Measurements from ENCODE around the gene ZIC5.
"Not testable (repeated sequence)": the region's sequence is repeated elsewhere in the genome, so short reads cannot be mapped to it uniquely, and the experiment has no call there.

ZIC5 gene

DNA sequence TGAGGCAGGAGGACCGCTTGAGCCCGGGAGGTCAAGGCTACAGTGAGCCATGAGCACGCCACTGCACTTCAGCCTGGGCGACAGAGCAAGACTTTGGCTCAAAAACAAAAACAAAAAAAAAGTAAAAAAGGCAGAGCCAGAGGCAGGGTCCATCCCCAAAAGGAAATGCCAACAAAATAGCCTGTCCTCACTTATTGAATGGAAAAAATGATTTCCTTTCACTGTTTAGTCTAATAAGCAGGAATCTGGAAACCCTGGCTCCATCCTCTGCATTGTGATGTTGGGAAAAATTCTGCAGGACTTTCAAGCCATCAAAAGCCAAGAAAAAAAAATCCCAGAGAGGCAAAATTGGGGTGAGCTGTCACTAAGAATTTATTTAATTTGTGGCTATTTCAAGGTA, 23.2 kb downstream of the ZIC5 start:
- no peak overlapping the region for H3K4me3 ChIP-seq (ENCODE audit: control insufficient read depth, low read depth, low read length)
- no peak for DNase-seq (ENCODE audit: low read depth)
- TF ChIP-seq, protein P1, sequence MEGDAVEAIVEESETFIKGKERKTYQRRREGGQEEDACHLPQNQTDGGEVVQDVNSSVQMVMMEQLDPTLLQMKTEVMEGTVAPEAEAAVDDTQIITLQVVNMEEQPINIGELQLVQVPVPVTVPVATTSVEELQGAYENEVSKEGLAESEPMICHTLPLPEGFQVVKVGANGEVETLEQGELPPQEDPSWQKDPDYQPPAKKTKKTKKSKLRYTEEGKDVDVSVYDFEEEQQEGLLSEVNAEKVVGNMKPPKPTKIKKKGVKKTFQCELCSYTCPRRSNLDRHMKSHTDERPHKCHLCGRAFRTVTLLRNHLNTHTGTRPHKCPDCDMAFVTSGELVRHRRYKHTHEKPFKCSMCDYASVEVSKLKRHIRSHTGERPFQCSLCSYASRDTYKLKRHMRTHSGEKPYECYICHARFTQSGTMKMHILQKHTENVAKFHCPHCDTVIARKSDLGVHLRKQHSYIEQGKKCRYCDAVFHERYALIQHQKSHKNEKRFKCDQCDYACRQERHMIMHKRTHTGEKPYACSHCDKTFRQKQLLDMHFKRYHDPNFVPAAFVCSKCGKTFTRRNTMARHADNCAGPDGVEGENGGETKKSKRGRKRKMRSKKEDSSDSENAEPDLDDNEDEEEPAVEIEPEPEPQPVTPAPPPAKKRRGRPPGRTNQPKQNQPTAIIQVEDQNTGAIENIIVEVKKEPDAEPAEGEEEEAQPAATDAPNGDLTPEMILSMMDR (IDR thresholded peaks at IDR 0.05; ENCODE audit: control insufficient read depth, insufficient read depth, low read depth, low read length, missing control alignments): no peak

DNA sequence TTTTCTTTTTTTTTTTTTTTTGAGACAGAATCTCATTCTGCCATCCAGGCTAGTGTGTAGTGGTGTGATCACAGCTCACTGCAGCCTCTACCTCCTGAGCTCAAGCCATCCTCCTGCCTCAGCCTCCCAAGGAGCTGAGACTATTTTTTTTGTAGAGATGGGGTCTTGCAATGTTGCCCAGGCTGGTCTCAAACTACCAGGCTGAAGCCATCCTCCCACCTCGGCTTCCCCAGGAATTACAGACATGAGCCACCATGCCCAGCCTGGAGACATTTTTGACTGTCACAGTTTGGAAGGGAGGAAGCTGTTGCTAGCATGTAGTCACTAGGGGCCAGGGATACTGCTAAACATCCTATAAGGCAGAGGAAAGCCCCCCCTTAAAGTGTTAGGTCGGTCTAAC, 23.9 kb downstream of the ZIC5 start:
- DNase-seq (ENCODE audit: low read depth): no peak
- H3K4me3 ChIP-seq (ENCODE audit: control insufficient read depth, low read depth, low read length): no peak overlapping the region
- TF ChIP-seq, protein P1 (IDR thresholded peaks at IDR 0.05; ENCODE audit: control insufficient read depth, insufficient read depth, low read depth, low read length, missing control alignments): no peak

DNA sequence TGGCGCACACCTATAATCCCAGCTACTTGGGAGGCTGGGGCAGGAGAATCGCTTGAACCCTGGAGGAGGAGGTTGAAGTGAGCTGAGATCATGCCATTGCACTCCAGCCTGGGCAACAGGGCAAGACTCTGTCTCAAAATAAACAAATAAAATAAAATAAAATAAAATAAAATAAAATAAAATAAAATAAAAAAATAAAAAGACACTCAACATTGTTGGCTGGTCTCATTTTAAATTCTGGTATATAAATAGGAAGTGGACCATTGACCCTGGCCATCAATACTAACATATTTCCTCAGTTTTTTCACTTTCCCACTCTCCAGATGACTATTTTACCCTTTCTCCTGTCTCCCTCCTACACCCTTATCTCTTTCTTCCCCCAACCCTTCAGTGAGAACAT, 26.1 kb downstream of the ZIC5 start:
- not testable (repeated sequence) for DNase-seq (ENCODE audit: low read depth); H3K4me3 ChIP-seq (ENCODE audit: control insufficient read depth, low read depth, low read length)

DNA sequence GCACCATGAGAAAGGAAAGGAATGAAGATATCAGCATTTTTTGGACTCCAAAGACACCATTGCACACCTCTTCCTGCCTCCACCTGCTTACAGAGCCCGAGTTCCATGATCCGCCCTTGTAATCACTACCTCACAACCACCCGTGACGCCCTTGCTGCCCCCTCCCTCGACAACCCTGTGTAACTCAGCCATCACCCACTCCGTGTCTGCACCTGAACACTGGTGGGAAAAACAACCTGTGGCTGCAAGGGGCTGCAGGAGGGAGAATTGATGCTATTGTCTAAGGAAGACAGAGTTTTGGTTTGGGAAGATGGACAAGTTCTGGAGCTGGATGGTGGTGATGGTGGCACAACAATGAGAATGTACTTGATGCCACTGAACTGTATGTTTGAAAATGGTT, 27.0 kb downstream of the ZIC5 start:
- TF ChIP-seq, protein P1 (IDR thresholded peaks at IDR 0.05; ENCODE audit: control insufficient read depth, insufficient read depth, low read depth, low read length, missing control alignments): no peak
- DNase-seq (ENCODE audit: low read depth): no peak
- no peak overlapping the region for H3K4me3 ChIP-seq (ENCODE audit: control insufficient read depth, low read depth, low read length)

DNA sequence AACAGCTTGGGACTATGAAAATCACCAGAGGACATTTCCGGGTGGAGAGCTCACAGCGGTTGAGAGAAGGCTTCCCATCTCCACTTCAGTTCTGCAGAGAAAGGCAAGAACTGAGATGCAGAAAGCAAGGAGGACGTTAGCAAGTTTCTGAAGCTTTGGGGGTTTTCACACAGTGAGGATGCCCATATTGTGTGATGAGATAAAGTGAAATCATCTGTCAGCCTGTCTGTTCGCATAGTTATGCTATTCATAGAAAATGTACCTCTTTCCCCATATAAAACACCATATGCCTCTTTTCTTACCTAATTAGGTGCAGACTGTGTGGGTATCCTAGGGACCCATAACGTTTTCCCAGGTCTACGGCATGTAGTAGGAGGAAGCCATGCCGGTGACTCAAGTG, 27.5 kb downstream of the ZIC5 start:
- no peak for DNase-seq (ENCODE audit: low read depth)
- TF ChIP-seq, protein P1 (IDR thresholded peaks at IDR 0.05; ENCODE audit: control insufficient read depth, insufficient read depth, low read depth, low read length, missing control alignments): no peak
- no peak overlapping the region for H3K4me3 ChIP-seq (ENCODE audit: control insufficient read depth, low read depth, low read length)

DNA sequence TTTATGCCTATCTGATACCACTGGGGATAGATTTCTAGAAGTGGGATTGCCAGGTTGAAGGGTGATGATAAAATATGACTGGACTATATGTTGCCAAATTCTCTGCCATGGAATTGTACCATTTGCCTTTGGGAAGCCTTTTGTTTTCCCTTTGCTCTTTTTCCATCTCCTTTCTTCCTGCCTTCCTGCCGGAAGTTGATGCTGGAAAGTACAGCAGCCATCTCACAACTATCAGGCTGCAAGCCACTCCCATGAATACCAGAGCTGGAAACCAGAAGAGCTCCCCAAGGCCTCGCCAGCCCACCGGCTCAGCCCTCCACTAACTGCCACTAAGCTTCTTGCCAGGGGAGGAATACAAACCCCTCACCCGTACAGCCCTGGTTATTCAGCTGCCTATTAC, 29.7 kb downstream of the ZIC5 start:
- TF ChIP-seq, protein P1 (IDR thresholded peaks at IDR 0.05; ENCODE audit: control insufficient read depth, insufficient read depth, low read depth, low read length, missing control alignments): no peak
- no peak for DNase-seq (ENCODE audit: low read depth)
- H3K4me3 ChIP-seq (ENCODE audit: control insufficient read depth, low read depth, low read length): no peak overlapping the region

DNA sequence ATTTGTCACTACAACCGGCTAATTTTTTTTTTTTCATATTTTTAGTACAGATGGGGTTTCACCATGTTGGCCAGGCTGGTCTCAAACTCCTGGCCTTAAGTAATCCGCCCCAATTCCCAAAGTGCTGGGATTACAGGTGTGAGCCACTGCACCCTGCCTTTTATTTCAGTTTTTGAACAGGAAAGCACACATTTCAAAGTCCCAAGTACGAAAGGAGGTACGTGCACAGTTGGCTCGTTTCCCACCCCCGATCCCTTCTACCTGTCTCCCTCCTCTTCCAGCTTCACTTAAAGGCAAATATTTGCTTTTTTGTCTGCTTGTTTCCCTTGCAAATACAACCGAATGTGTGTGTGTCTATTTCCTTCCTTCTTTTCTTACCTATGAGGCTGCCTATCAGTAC, 30.5 kb downstream of the ZIC5 start:
- H3K4me3 ChIP-seq (ENCODE audit: control insufficient read depth, low read depth, low read length): no peak overlapping the region
- TF ChIP-seq, protein P1 (IDR thresholded peaks at IDR 0.05; ENCODE audit: control insufficient read depth, insufficient read depth, low read depth, low read length, missing control alignments): no peak
- no peak for DNase-seq (ENCODE audit: low read depth)

Measured in AG09309 (cell line).